ENCODE measurements around the gene PRR5L.

Gene PRR5L

GRCh38 chr11:36341915-36342314, 45.8 kb downstream of the PRR5L start:
- no peak overlapping the region for H3K18ac ChIP-seq (ENCODE audit: low read length)

GRCh38 chr11:36342327-36342726, 46.2 kb downstream of the PRR5L start:
- Histone ChIP-seq H3K14ac (ENCODE audit: low read length) (no peak overlapping the region), H2BK12ac (ENCODE audit: low read length) (no peak overlapping the region), H3K18ac (ENCODE audit: low read length) (no peak overlapping the region), H3K4ac (ENCODE audit: low read depth, low read length) (no peak overlapping the region), H3K27me3 (ENCODE audit: insufficient read depth, low read length) (no peaks in the 10 kb centered on the region), H2BK5ac (ENCODE audit: low read depth, low read length, poor library complexity) (no peak overlapping the region), H3K4me3 (ENCODE audit: low read depth, low read length) (no peak overlapping the region), H3K79me2 (ENCODE audit: control insufficient read depth, insufficient read depth, low read length, poor library complexity) (no peaks in the 10 kb centered on the region), H3K79me1 (ENCODE audit: low read length) (peaks cover 4% of the 10 kb centered on the region), H4K12ac (ENCODE audit: low read depth, low read length) (no peak overlapping the region), H3K27ac (ENCODE audit: low read depth, low read length) (no peak overlapping the region), H4K91ac (ENCODE audit: low read depth, low read length) (no peak overlapping the region), H3K36me3 (ENCODE audit: control insufficient read depth in 1 of 2, insufficient read depth in 2 of 2, low read length in 2 of 2) (no peaks in the 10 kb centered on the region), H3K9ac (ENCODE audit: low read length) (no peak overlapping the region), H3K4me2 (ENCODE audit: low read length) (no peak overlapping the region), H4K8ac (ENCODE audit: low read depth, low read length) (no peak overlapping the region), H3K4me1 (ENCODE audit: control insufficient read depth in 1 of 2, insufficient read depth in 2 of 2, low read length in 2 of 2) (peaks cover 0 to 19% of the 10 kb centered on the region in 2 experiments), H2BK120ac (ENCODE audit: insufficient read depth, low read length, poor library complexity) (no peak overlapping the region), H3K23ac (ENCODE audit: low read length) (no peak overlapping the region), H3K9me3 (ENCODE audit: insufficient read depth, low read depth, low read length) (peaks cover 1% of the 10 kb centered on the region), H2AFZ (ENCODE audit: insufficient read depth, low read length, poor library complexity) (no peak overlapping the region), H2AK5ac (ENCODE audit: low read length) (no peak overlapping the region)
- DNase-seq: no peak
- WGBS (ENCODE audit: extremely low coverage, insufficient coverage, insufficient read length): no CpG with 5 or more reads among the region's 5 CpGs

More at GRCh38 chr11:36341915-36342314, 45.8 kb downstream of the PRR5L start:
- Histone ChIP-seq H3K36me3 (ENCODE audit: control insufficient read depth in 1 of 2, insufficient read depth in 2 of 2, low read length in 2 of 2) (no peaks in the 10 kb centered on the region), H3K14ac (ENCODE audit: low read length) (peak overlapping the region; percentile 33), H3K23ac (ENCODE audit: low read length) (no peak overlapping the region), H2BK5ac (ENCODE audit: low read depth, low read length, poor library complexity) (no peak overlapping the region), H2AFZ (ENCODE audit: insufficient read depth, low read length, poor library complexity) (no peak overlapping the region), H3K4me1 (ENCODE audit: control insufficient read depth in 1 of 2, insufficient read depth in 2 of 2, low read length in 2 of 2) (peaks cover 0 to 19% of the 10 kb centered on the region in 2 experiments), H3K27me3 (ENCODE audit: insufficient read depth, low read length) (no peaks in the 10 kb centered on the region), H3K4me2 (ENCODE audit: low read length) (no peak overlapping the region), H4K12ac (ENCODE audit: low read depth, low read length) (no peak overlapping the region), H3K4me3 (ENCODE audit: low read depth, low read length) (no peak overlapping the region), H3K27ac (ENCODE audit: low read depth, low read length) (no peak overlapping the region), H3K9me3 (ENCODE audit: insufficient read depth, low read depth, low read length) (peaks cover 1% of the 10 kb centered on the region), H3K79me2 (ENCODE audit: control insufficient read depth, insufficient read depth, low read length, poor library complexity) (no peaks in the 10 kb centered on the region), H4K8ac (ENCODE audit: low read depth, low read length) (no peak overlapping the region), H2BK12ac (ENCODE audit: low read length) (peak overlapping the region; percentile 5), H4K91ac (ENCODE audit: low read depth, low read length) (no peak overlapping the region), H3K9ac (ENCODE audit: low read length) (no peak overlapping the region), H2AK5ac (ENCODE audit: low read length) (no peak overlapping the region), H3K4ac (ENCODE audit: low read depth, low read length) (no peak overlapping the region), H3K79me1 (ENCODE audit: low read length) (peaks cover 4% of the 10 kb centered on the region), H2BK120ac (ENCODE audit: insufficient read depth, low read length, poor library complexity) (no peak overlapping the region)
- no CpG with 5 or more reads among the region's 8 CpGs for WGBS (ENCODE audit: extremely low coverage, insufficient coverage, insufficient read length)
- DNase-seq: no peak

DNA sequence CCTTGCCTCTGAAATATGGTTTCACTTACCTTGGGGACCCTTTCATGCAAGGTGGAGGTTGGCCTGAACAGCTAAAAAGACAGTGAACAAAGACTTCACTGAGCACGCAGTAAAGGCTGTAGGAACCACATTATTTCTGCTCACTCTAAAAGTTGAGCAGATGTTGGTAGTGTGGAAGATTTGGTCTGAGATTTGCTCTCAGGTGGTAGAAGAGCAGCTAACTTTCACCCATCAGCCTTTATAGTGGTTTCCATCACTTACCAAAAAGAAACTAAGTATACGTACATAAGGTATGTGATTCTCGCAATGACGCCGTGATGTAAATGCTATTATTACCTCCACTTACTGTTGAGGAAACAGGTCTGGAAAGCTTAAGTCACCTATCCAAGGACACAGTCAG, 47.3 kb downstream of the PRR5L start:
- Histone ChIP-seq H3K9ac (ENCODE audit: low read length) (no peak overlapping the region), H2BK5ac (ENCODE audit: low read depth, low read length, poor library complexity) (no peak overlapping the region), H3K4ac (ENCODE audit: low read depth, low read length) (no peak overlapping the region), H3K14ac (ENCODE audit: low read length) (no peak overlapping the region), H4K8ac (ENCODE audit: low read depth, low read length) (no peak overlapping the region), H2AFZ (ENCODE audit: insufficient read depth, low read length, poor library complexity) (no peak overlapping the region), H3K79me2 (ENCODE audit: control insufficient read depth, insufficient read depth, low read length, poor library complexity) (no peaks in the 10 kb centered on the region), H3K4me3 (ENCODE audit: low read depth, low read length) (no peak overlapping the region), H4K12ac (ENCODE audit: low read depth, low read length) (no peak overlapping the region), H4K91ac (ENCODE audit: low read depth, low read length) (no peak overlapping the region), H3K79me1 (ENCODE audit: low read length) (peaks cover 4% of the 10 kb centered on the region), H3K27me3 (ENCODE audit: insufficient read depth, low read length) (no peaks in the 10 kb centered on the region), H3K4me1 (ENCODE audit: control insufficient read depth in 1 of 2, insufficient read depth in 2 of 2, low read length in 2 of 2) (peaks cover 0 to 19% of the 10 kb centered on the region in 2 experiments), H3K9me3 (ENCODE audit: insufficient read depth, low read depth, low read length) (peaks cover 1% of the 10 kb centered on the region), H3K23ac (ENCODE audit: low read length) (no peak overlapping the region), H3K18ac (ENCODE audit: low read length) (no peak overlapping the region), H3K27ac (ENCODE audit: low read depth, low read length) (no peak overlapping the region), H3K4me2 (ENCODE audit: low read length) (no peak overlapping the region), H2BK120ac (ENCODE audit: insufficient read depth, low read length, poor library complexity) (no peak overlapping the region), H2BK12ac (ENCODE audit: low read length) (no peak overlapping the region), H3K36me3 (ENCODE audit: control insufficient read depth in 1 of 2, insufficient read depth in 2 of 2, low read length in 2 of 2) (no peaks in the 10 kb centered on the region), H2AK5ac (ENCODE audit: low read length) (no peak overlapping the region)
- no peak for DNase-seq
- no CpG with 5 or more reads among the region's 5 CpGs for WGBS (ENCODE audit: extremely low coverage, insufficient coverage, insufficient read length)

GRCh38 chr11:36345084-36345511, 49.0 kb downstream of the PRR5L start:
- no peaks in the 10 kb centered on the region for H3K27me3 ChIP-seq (ENCODE audit: insufficient read depth, low read length)
- no peak overlapping the region for H3K4me2 ChIP-seq (ENCODE audit: low read length)
- H4K8ac ChIP-seq (ENCODE audit: low read depth, low read length): no peak overlapping the region
- peak overlapping the region; percentile 55 for H2BK12ac ChIP-seq (ENCODE audit: low read length)
- no peak overlapping the region for H4K91ac ChIP-seq (ENCODE audit: low read depth, low read length)
- DNase-seq: peak; percentile 10 to 54
- no peak overlapping the region for H4K12ac ChIP-seq (ENCODE audit: low read depth, low read length)
- peaks cover 5% of the 10 kb centered on the region for H3K79me1 ChIP-seq (ENCODE audit: low read length)
- H3K4me3 ChIP-seq (ENCODE audit: low read depth, low read length): no peak overlapping the region
- H3K18ac ChIP-seq (ENCODE audit: low read length): no peak overlapping the region
- no peak overlapping the region for H3K27ac ChIP-seq (ENCODE audit: low read depth, low read length)
- no peak overlapping the region for H3K23ac ChIP-seq (ENCODE audit: low read length)
- no peak overlapping the region for H3K14ac ChIP-seq (ENCODE audit: low read length)
- H2AK5ac ChIP-seq (ENCODE audit: low read length): peak overlapping the region; percentile 49
- no peak overlapping the region for H3K9ac ChIP-seq (ENCODE audit: low read length)
- H3K9me3 ChIP-seq (ENCODE audit: insufficient read depth, low read depth, low read length): peaks cover 1% of the 10 kb centered on the region
- H2BK120ac ChIP-seq (ENCODE audit: insufficient read depth, low read length, poor library complexity): no peak overlapping the region
- no peak overlapping the region for H2AFZ ChIP-seq (ENCODE audit: insufficient read depth, low read length, poor library complexity)
- WGBS (ENCODE audit: extremely low coverage, insufficient coverage, insufficient read length): no CpG with 5 or more reads among the region's 11 CpGs
- H3K4ac ChIP-seq (ENCODE audit: low read depth, low read length): no peak overlapping the region
- no peaks in the 10 kb centered on the region for H3K36me3 ChIP-seq (ENCODE audit: control insufficient read depth in 1 of 2, insufficient read depth in 2 of 2, low read length in 2 of 2)
- peaks cover 2% of the 10 kb centered on the region for H3K79me2 ChIP-seq (ENCODE audit: control insufficient read depth, insufficient read depth, low read length, poor library complexity)
- no peak overlapping the region for H2BK5ac ChIP-seq (ENCODE audit: low read depth, low read length, poor library complexity)
- H3K4me1 ChIP-seq (ENCODE audit: control insufficient read depth in 1 of 2, insufficient read depth in 2 of 2, low read length in 2 of 2): peaks cover 4 to 17% of the 10 kb centered on the region in 2 experiments

Measured in trophoblast cell (in vitro differentiated cells and primary cell).